Body of pancreas (tissue), 4 donors: Measurements from ENCODE around the gene ROBO1. TPM values are rescaled to one million over a fixed set of nuclear protein-coding genes. Genes with fewer than 3 reads are reported as not detected.
A peak's percentile ranks its signal among the peaks of the same experiment; 100 is the strongest.

Experiments
- ATAC-seq: fragments of 150-250 bp; one replicate; pipeline ENCODE4 v1.9.1; 2016
- DNase-seq, 4 donors: peaks; one replicate each; pipeline ENCODE4 v3.0.0-alpha.2; 2019
- H3K27ac ChIP-seq, 4 donors: fragments of 200-600 bp; sonication (generic); 1 replicate in 3 of 4; 2 replicates in 1 of 4; pipeline versions ENCODE4 v1.5.1 to v1.6.1; 2016 to 2019; ENCODE audit warnings: mild to moderate bottlenecking in 1 of 4, mixed read lengths in 1 of 4, moderate library complexity in 1 of 4
- H3K27me3 ChIP-seq, 2 donors: fragments of 200-600 bp; sonication (generic); one replicate each; pipeline ENCODE4 v1.6.0; 2016; ENCODE audit warnings: mild to moderate bottlenecking in 1 of 2
- H3K36me3 ChIP-seq, 2 donors: fragments of 200-600 bp; sonication (generic); replicated peaks in 1 of 2; 2 replicates each; pipeline ENCODE4 v1.5.1; 2016; ENCODE audit warnings: low read depth in 2 of 2; ENCODE audit not compliant: insufficient read depth in 1 of 2
- H3K4me1 ChIP-seq: fragments of 200-600 bp; sonication (generic); one replicate; pipeline ENCODE4 v1.6.0; 2016
- H3K4me3 ChIP-seq, 2 donors: fragments of 200-600 bp; sonication (generic); 1 replicate in 1 of 2; 2 replicates in 1 of 2; pipeline ENCODE4 v1.5.1; 2016 to 2019
- H3K9me3 ChIP-seq, 3 donors: fragments of 200-600 bp; sonication (generic); 1 replicate in 2 of 3; 2 replicates in 1 of 3; pipeline ENCODE4 v1.5.1; 2016
- POLR2A ChIP-seq, 3 donors: fragments of 450-650 bp; IDR thresholded peaks; one replicate each; pipeline ENCODE4 v1.6.1; 2016; ENCODE audit warnings: antibody characterized with exemption in 3 of 3, mild to moderate bottlenecking in 2 of 3
- WGBS, 2 donors: methylation state at CpG; one replicate each; pipeline ENCODE4 v1.1.5; 2017; 5-methylcytosine and 5-hydroxymethylcytosine counted together
- intact Hi-C: fragments of 100-400 bp; cut with DNase I; formaldehyde crosslinking; loops from one replicate; pipeline ENCODE4 v1.15.1; 2023
- total RNA-seq, 2 donors: library from RNA; depleted of rRNA; stranded (reverse); fragments of >200 nt; gene quantifications; one replicate each; pipeline ENCODE4 v1.1.0, GENCODE V29; 2016
- TF ChIP-seq, protein P1 (sequence below), 7 experiments: fragments of 450-650 bp in 4 of 7; fragments of 200-600 bp in 3 of 7; sonication (generic) in 3 of 7; IDR thresholded peaks; one replicate each; pipeline ENCODE4 v1.5.1; 2016 to 2019; ENCODE audit warnings: antibody characterized with exemption in 7 of 7

ROBO1 gene
- total RNA-seq, 2 donors from 2014 or later = 3.9 to 9.9 TPM

DNA sequence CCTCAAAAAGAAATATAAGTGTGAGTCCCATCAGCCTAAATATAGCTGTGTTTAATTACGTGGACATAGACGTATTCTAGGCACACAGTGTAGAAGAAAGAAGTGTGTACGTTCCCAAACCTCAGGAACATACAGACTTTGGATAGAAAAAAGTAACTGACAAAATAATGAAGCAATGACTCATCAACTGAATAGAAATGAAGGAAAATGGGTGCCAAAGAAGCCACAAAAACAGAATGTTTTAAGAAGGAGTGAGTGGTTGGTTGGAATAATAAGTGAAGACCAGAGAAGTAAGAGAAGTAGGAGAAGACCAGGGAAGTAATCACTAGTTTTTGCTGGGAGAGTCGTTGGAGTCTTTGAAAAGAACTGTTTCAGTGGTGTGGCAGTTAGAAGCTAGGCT lies 518.1 kb downstream of the ROBO1 start:
- WGBS, 2 donors = 59 to 66% methylated on average over 4 of the region's 4 CpGs
- Histone ChIP-seq H3K9me3 (no peaks in the 10 kb centered on the region), H3K4me3 (no peak overlapping the region), H3K36me3 (no peaks in the 10 kb centered on the region), H3K4me1 (no peaks in the 10 kb centered on the region), H3K27me3 (no peaks in the 10 kb centered on the region), H3K27ac (no peak overlapping the region)
- no peak for TF ChIP-seq POLR2A (IDR thresholded peaks at IDR 0.05)
- TF ChIP-seq, protein P1, sequence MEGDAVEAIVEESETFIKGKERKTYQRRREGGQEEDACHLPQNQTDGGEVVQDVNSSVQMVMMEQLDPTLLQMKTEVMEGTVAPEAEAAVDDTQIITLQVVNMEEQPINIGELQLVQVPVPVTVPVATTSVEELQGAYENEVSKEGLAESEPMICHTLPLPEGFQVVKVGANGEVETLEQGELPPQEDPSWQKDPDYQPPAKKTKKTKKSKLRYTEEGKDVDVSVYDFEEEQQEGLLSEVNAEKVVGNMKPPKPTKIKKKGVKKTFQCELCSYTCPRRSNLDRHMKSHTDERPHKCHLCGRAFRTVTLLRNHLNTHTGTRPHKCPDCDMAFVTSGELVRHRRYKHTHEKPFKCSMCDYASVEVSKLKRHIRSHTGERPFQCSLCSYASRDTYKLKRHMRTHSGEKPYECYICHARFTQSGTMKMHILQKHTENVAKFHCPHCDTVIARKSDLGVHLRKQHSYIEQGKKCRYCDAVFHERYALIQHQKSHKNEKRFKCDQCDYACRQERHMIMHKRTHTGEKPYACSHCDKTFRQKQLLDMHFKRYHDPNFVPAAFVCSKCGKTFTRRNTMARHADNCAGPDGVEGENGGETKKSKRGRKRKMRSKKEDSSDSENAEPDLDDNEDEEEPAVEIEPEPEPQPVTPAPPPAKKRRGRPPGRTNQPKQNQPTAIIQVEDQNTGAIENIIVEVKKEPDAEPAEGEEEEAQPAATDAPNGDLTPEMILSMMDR (IDR thresholded peaks at IDR 0.05) = no peak
- intact Hi-C loops = no loop called here
- ATAC-seq (no peak), DNase-seq (no peak)

DNA sequence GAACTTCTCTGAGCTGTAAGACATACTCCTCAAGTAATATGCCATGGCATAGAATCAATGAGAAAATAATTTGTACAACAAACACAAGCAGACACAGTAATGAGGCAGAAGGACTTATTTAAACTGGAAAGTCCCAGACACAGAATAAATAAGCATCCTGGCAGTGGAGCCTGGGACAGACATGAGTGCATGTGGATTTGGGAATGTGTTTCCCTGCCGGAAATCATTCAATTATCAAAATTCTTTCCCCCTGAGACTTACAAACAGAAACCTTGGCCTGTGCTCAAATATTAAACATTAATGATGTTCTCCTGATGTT lies 520.1 kb downstream of the ROBO1 start:
- Histone ChIP-seq H3K36me3 (no peaks in the 10 kb centered on the region), H3K4me1 (no peaks in the 10 kb centered on the region), H3K4me3 (no peak overlapping the region), H3K9me3 (no peaks in the 10 kb centered on the region), H3K27ac (peak overlapping the region in 1 of 4 donors; percentile 41), H3K27me3 (no peaks in the 10 kb centered on the region)
- intact Hi-C loops = no loop called here
- ATAC-seq (peak; percentile 50), DNase-seq (peak in 1 of 4 donors; percentile 7)
- no peak for TF ChIP-seq POLR2A (IDR thresholded peaks at IDR 0.05)
- 3 to 10% methylated on average over 1 of the region's 1 CpG for WGBS, 2 donors

DNA sequence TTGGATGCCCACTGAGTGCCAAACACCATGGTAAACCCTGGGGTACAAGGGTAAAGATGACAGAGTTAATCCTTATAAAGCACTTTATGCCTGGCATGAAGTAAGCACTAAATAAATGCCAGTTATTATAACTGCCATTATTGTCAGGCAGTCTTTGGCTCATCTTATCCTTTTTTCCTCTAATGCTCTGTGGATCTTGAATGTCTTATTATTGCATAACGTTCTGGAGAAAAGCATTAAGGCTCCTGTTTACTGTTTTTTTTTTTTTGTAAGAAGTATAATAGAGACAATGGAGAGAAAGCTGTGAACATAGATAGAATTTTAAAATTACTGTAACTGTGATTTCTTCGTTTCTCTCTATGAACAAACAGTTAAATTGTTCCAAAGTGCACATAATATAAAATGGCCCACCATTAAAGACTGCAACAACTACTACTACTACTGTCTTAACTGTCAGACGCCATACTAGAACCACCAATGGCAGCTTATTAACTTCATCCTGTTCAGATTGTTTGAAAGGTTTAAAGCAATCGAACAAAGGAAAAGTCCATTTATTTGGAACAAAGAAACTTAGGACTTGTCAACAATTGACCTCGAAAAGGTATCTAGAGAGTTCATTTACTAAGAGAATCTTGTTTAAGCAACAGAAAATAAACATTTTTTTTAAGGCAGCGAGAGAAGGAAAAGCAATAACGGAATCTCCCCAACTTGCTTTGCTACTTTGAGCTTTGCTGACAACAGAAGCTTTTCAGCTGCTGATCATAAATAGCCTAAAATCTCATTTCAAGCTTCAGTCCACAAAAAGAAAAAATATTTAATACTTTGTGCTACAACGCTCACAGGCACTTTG lies 520.7 kb downstream of the ROBO1 start:
- H3K27ac ChIP-seq = peak overlapping the region in 1 of 4 donors; percentile 41
- ATAC-seq = no peak
- intact Hi-C loops = no loop called here
- no peaks in the 10 kb centered on the region for H3K27me3 ChIP-seq
- no peaks in the 10 kb centered on the region for H3K4me1 ChIP-seq
- H3K4me3 ChIP-seq = no peak overlapping the region
- no peaks in the 10 kb centered on the region for H3K9me3 ChIP-seq
- WGBS, 2 donors = 16 to 21% methylated on average over 8 of the region's 8 CpGs
- TF ChIP-seq, protein P1 (IDR thresholded peaks at IDR 0.05) = no peak
- no peak for TF ChIP-seq POLR2A (IDR thresholded peaks at IDR 0.05)
- no peaks in the 10 kb centered on the region for H3K36me3 ChIP-seq
- DNase-seq = no peak

DNA sequence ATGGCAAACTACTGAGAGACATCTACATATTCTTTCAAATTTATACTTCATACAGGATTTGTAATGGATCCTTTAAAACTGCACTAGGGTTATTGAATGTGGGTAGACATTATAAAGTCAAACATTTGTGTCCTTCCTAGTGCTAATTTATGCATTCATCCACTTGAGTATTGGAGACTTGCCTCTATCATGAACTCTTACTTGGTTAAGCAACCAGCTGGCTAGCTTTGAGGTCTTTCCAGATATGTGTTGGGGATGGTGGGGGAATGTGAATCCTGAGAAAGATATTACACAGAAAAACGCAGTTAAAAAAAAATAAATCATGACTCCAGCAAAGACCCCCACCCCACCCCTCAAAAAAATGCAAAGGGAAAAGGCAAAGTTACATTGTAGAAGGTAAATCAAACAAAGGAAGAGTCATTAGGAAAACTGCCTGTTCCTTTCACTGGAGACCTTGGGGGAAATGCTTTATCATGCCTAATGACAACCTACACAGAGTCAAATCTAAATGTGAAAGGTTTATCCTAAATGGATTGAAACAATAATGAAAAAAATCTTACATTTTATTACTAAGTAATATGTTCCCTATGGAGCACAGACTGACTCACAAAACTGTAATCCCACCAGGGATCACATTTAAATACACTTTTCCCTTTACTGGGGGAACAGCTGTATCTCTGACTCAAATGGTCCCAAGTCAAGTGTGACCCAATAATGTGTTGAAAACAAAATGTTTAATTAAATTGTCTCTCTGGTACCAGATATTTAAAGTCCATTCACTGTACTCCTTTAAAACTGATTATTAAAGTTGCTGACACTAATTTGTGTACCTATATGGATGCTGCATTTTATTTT lies 522.3 kb downstream of the ROBO1 start:
- no peak for DNase-seq
- WGBS, 2 donors = 0 to 12% methylated on average over 1 of the region's 1 CpG

DNA sequence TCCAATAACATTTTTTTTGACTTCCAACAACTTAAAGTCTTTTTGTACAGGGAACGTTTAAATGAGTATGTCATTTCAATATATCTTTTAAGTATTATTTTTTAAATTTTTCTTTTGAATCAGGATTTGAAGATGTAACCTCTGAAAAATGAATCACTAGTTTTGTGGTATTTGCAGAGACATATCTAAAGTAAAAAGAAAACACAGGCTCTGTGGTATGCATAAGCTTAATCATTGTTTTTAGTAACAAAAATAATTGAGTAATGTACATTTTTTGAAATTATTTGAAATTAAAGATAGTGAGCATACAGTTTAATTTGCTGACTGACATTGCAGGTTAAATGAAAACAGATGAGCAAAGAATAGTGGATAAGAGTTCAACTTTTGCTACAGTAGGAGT lies 531.3 kb downstream of the ROBO1 start:
- H3K27me3 ChIP-seq = no peaks in the 10 kb centered on the region
- H3K9me3 ChIP-seq = peaks cover 0 to 2% (median 0%) of the 10 kb centered on the region in 3 donors
- H3K36me3 ChIP-seq = no peaks in the 10 kb centered on the region
- H3K4me3 ChIP-seq = no peak overlapping the region
- 51 to 54% methylated on average over 1 of the region's 1 CpG for WGBS, 2 donors
- TF ChIP-seq, protein P1 (IDR thresholded peaks at IDR 0.05) = no peak
- ATAC-seq = no peak
- intact Hi-C loops = no loop called here
- DNase-seq = no peak
- H3K27ac ChIP-seq = no peak overlapping the region
- no peaks in the 10 kb centered on the region for H3K4me1 ChIP-seq

More for the DNA sequence above, 522.3 kb downstream of the ROBO1 start:
- no peaks in the 10 kb centered on the region for H3K27me3 ChIP-seq
- no peaks in the 10 kb centered on the region for H3K36me3 ChIP-seq
- H3K4me3 ChIP-seq = no peak overlapping the region
- no peaks in the 10 kb centered on the region for H3K4me1 ChIP-seq
- no peak overlapping the region for H3K27ac ChIP-seq
- H3K9me3 ChIP-seq = no peaks in the 10 kb centered on the region
- TF ChIP-seq, protein P1 (IDR thresholded peaks at IDR 0.05) = no peak
- no peak for TF ChIP-seq POLR2A (IDR thresholded peaks at IDR 0.05)
- intact Hi-C loops = no loop called here
- ATAC-seq = no peak
